ENCODE data around the gene KATNB1.

DNA sequence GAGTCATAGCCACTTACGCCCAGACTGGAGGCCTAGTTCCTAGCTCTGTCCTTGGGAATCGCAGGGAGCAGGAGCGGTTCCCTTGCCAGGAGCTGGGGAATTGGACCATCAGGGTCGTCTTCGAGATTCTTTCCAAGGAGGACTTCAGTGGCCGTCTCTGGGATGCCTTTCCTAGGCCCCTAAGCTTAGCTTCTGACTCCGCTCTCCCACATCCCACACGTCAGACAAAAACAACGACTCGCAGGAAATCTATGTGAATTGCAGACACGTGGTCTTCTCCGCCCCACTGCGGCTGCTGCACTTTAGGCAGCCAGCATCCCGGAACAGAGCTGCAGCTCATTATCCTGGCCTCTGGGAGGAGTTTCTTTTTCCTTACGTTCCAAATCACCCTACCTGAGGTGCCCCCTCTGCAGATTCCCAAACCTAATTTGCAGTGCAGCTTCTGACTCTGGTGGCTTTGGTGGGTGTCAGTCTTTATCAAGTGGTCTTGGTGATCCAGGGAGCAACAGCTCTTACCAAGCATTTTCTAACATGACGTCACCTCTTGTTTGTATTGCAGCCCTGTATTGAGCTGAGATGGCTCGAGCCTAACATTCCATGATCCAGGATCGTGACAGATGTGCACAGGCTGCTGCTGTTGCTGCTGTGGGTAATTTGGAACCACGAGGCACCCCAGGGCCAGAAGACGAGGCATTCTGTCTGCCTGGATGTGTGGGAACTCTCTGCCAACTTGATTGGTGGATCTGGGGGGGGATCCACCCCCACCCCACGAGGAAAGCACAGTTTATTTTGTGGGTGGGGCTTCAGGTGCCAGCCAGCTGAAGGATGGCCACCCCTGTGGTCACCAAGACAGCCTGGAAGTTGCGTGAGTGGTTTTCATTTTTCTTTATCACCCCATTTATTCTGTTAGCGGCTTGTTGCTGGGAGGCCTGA, 1.1 kb downstream of the KATNB1 start:
- TF ChIP-seq POLR2A (IDR thresholded peaks at IDR 0.05; ENCODE audit: low read depth, low read length) (no peak), POLR2AphosphoS5 (IDR thresholded peaks at IDR 0.05; ENCODE audit: low read depth, low read length) (no peak), POU2F2 (IDR thresholded peaks at IDR 0.05; ENCODE audit: low read depth, low read length) (no peak), TAF1 (IDR thresholded peaks at IDR 0.05; ENCODE audit: low read depth, low read length) (no peak)

All from GM12891 (cell line).